Measurements from ENCODE around the gene ELOVL5. TPM values are rescaled to one million over a fixed set of nuclear protein-coding genes. Genes with fewer than 3 reads are reported as not detected.

The ELOVL5 gene
- polyA plus RNA-seq, 1 donor from 2014 or later = 31.2 TPM

DNA sequence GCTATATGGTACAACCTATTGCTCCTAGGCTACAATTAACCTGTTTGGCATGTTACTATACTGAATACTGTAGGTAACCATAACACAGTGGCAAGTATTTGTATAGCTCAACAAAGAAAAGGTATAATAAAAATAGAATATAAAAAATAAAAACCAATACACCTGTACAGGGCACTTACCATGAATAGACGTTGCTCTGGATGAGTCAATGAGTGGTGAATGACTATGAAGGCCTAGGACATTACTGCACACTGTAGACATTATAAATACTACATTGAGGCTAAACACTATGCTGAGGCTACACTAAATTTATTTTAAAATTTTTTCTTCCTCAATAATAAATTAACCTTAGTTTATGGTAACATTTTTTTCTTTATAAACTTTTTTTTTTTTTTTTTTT is 18.6 kb downstream of the ELOVL5 start:
- H3F3A ChIP-seq (ENCODE audit: insufficient read depth, low read length, poor library complexity, severe bottlenecking) = no peaks in the 10 kb centered on the region
- H3K9ac ChIP-seq (ENCODE audit: low read length) = no peak overlapping the region
- H4K20me1 ChIP-seq (ENCODE audit: insufficient read depth) = no peaks in the 10 kb centered on the region
- no peaks in the 10 kb centered on the region for H3K36me3 ChIP-seq (ENCODE audit: insufficient read depth, low read length)
- no peaks in the 10 kb centered on the region for H3K27me3 ChIP-seq (ENCODE audit: insufficient read depth, low read depth, low read length)
- H3K4me3 ChIP-seq (ENCODE audit: low read length) = no peak overlapping the region
- no peaks in the 10 kb centered on the region for H3K9me2 ChIP-seq (ENCODE audit: insufficient read depth, low read length)
- no peak for TF ChIP-seq MXI1 (conservative IDR thresholded peaks at IDR 0.05; ENCODE audit: poor library complexity, severe bottlenecking)
- no peak for TF ChIP-seq POLR2AphosphoS5 (IDR thresholded peaks at IDR 0.05)
- no peak for TF ChIP-seq REST (IDR thresholded peaks at IDR 0.05; ENCODE audit: borderline replicate concordance)
- no peak for TF ChIP-seq TAF1 (IDR thresholded peaks at IDR 0.05; ENCODE audit: low read depth)
- TF ChIP-seq RAD21 (conservative IDR thresholded peaks at IDR 0.05) = no peak
- TF ChIP-seq CTCF (IDR thresholded peaks at IDR 0.05; ENCODE audit: poor library complexity, severe bottlenecking) = no peak
- TF ChIP-seq EP300 (conservative IDR thresholded peaks at IDR 0.05; ENCODE audit: poor library complexity, severe bottlenecking) = no peak
- no peak overlapping the region for H3K27ac ChIP-seq (ENCODE audit: low read length)
- H3K9me3 ChIP-seq (ENCODE audit: low read length) = no peaks in the 10 kb centered on the region
- H3K4me2 ChIP-seq (ENCODE audit: low read length) = no peak overlapping the region
- peaks cover 54% of the 10 kb centered on the region for H3K79me2 ChIP-seq (replicated peaks; ENCODE audit: insufficient read depth, low read length)
- H2AFZ ChIP-seq (ENCODE audit: low read depth, low read length) = no peak overlapping the region

- no peaks in the 10 kb centered on the region for H3F3A ChIP-seq (ENCODE audit: insufficient read depth, low read length, poor library complexity, severe bottlenecking)
- no peaks in the 10 kb centered on the region for H4K20me1 ChIP-seq (ENCODE audit: insufficient read depth)
- no peak overlapping the region for H3K27ac ChIP-seq (ENCODE audit: low read length)
- no peak overlapping the region for H3K4me2 ChIP-seq (ENCODE audit: low read length)
- TF ChIP-seq EP300 (conservative IDR thresholded peaks at IDR 0.05; ENCODE audit: poor library complexity, severe bottlenecking) (no peak), POLR2AphosphoS5 (IDR thresholded peaks at IDR 0.05) (no peak)
- no peaks in the 10 kb centered on the region for H3K27me3 ChIP-seq (ENCODE audit: insufficient read depth, low read depth, low read length)
- no peaks in the 10 kb centered on the region for H3K36me3 ChIP-seq (ENCODE audit: insufficient read depth, low read length)
- H3K9me2 ChIP-seq (ENCODE audit: insufficient read depth, low read length) = no peaks in the 10 kb centered on the region
- peaks cover 42% of the 10 kb centered on the region for H3K79me2 ChIP-seq (replicated peaks; ENCODE audit: insufficient read depth, low read length)
- H3K4me3 ChIP-seq (ENCODE audit: low read length) = no peak overlapping the region
- no peak overlapping the region for H3K9ac ChIP-seq (ENCODE audit: low read length)
- H2AFZ ChIP-seq (ENCODE audit: low read depth, low read length) = no peak overlapping the region
- H3K9me3 ChIP-seq (ENCODE audit: low read length) = no peaks in the 10 kb centered on the region
These were observed 20.4 kb downstream of the ELOVL5 start for GRCh38 chr6:53328375-53328774.

- H3K9me3 ChIP-seq (ENCODE audit: low read length) = no peaks in the 10 kb centered on the region
- H3F3A ChIP-seq (ENCODE audit: insufficient read depth, low read length, poor library complexity, severe bottlenecking) = no peaks in the 10 kb centered on the region
- H3K4me3 ChIP-seq (ENCODE audit: low read length) = no peak overlapping the region
- no peaks in the 10 kb centered on the region for H3K9me2 ChIP-seq (ENCODE audit: insufficient read depth, low read length)
- no peak overlapping the region for H2AFZ ChIP-seq (ENCODE audit: low read depth, low read length)
- no peak overlapping the region for H3K27ac ChIP-seq (ENCODE audit: low read length)
- H3K79me2 ChIP-seq (replicated peaks; ENCODE audit: insufficient read depth, low read length) = peaks cover 37% of the 10 kb centered on the region
- H3K4me2 ChIP-seq (ENCODE audit: low read length) = no peak overlapping the region
- no peaks in the 10 kb centered on the region for H4K20me1 ChIP-seq (ENCODE audit: insufficient read depth)
- TF ChIP-seq RAD21 (conservative IDR thresholded peaks at IDR 0.05) = no peak
- TF ChIP-seq EZH2 (IDR thresholded peaks at IDR 0.05; ENCODE audit: borderline replicate concordance, insufficient read depth, low read length, poor library complexity, severe bottlenecking) = no peak
- no peak for TF ChIP-seq EP300 (conservative IDR thresholded peaks at IDR 0.05; ENCODE audit: poor library complexity, severe bottlenecking)
- no peak for TF ChIP-seq REST (IDR thresholded peaks at IDR 0.05; ENCODE audit: borderline replicate concordance)
- no peak for TF ChIP-seq CTCF (IDR thresholded peaks at IDR 0.05; ENCODE audit: poor library complexity, severe bottlenecking)
- no peaks in the 10 kb centered on the region for H3K27me3 ChIP-seq (ENCODE audit: insufficient read depth, low read depth, low read length)
- no peaks in the 10 kb centered on the region for H3K36me3 ChIP-seq (ENCODE audit: insufficient read depth, low read length)
- H3K9ac ChIP-seq (ENCODE audit: low read length) = no peak overlapping the region
These were observed 21.7 kb downstream of the ELOVL5 start for GRCh38 chr6:53327017-53327395.

Data from neural cell (in vitro differentiated cells).